Heart right ventricle (tissue), 16 donors: ENCODE results near the gene MT1HL1. TPM values are rescaled to one million over a fixed set of nuclear protein-coding genes. Genes with fewer than 3 reads are reported as not detected.
A peak's percentile ranks its signal among the peaks of the same experiment; 100 is the strongest.

Experiments used
- ATAC-seq, 8 donors: fragments of 200-7000 bp; cut with Tn5 transposase; one replicate each; pipeline ENCODE4 v1.9.1; 2020; ENCODE audit warnings: mild to moderate bottlenecking in 8 of 8, moderate library complexity in 8 of 8, moderate number of reproducible peaks in 1 of 8
- DNase-seq, 2 donors: peaks; one replicate each; pipeline ENCODE4 v3.0.0-alpha.2; 2020
- H3K27ac ChIP-seq, 10 donors: fragments of 200-600 bp; sonication (generic) in 2 of 10; one replicate each; pipeline versions ENCODE4 v1.5.0 to v1.8.0; 2020 to 2022; ENCODE audit warnings: mild to moderate bottlenecking in 3 of 10
- H3K27me3 ChIP-seq, 7 donors: fragments of 200-600 bp; one replicate each; pipeline ENCODE4 v1.8.0; 2021 to 2022; ENCODE audit warnings: mild to moderate bottlenecking in 2 of 7
- H3K36me3 ChIP-seq, 9 donors: fragments of 200-600 bp; sonication (generic) in 1 of 9; one replicate each; pipeline versions ENCODE4 v1.5.0 to v1.8.0; 2020 to 2022; ENCODE audit warnings: mild to moderate bottlenecking in 2 of 9
- H3K4me1 ChIP-seq, 9 donors: fragments of 200-600 bp; sonication (generic) in 1 of 9; one replicate each; pipeline versions ENCODE4 v1.5.0 to v1.8.0; 2020 to 2022; ENCODE audit warnings: mild to moderate bottlenecking in 4 of 9
- H3K4me3 ChIP-seq, 10 donors: fragments of 200-600 bp; sonication (generic) in 2 of 10; one replicate each; pipeline versions ENCODE4 v1.5.0 to v1.8.0; 2020 to 2022; ENCODE audit warnings: mild to moderate bottlenecking in 7 of 10, moderate library complexity in 2 of 10
- H3K9me3 ChIP-seq, 11 donors: fragments of 200-600 bp in 10 of 11; sonication (generic) in 2 of 11; one replicate each; pipeline versions ENCODE4 v1.5.0 to v1.8.0; 2013 to 2022; ENCODE audit warnings: mild to moderate bottlenecking in 2 of 11, control low read depth in 1 of 11, moderate library complexity in 1 of 11
- WGBS, 2 donors: extraction: QIAGEN DNeasy Blood & Tissue Kit; methylation state at CpG; one replicate each; pipeline ENCODE4 v1.1.7; 2013; ENCODE audit warnings: inconsistent platforms in 1 of 2; 5-methylcytosine and 5-hydroxymethylcytosine counted together
- intact Hi-C, 10 donors: fragments of 100-400 bp; cut with DNase I; formaldehyde crosslinking; loops; one replicate each; pipeline versions ENCODE4 v1.11.1 to v1.14.2; 2022
- polyA plus RNA-seq, 2 donors: library from polyadenylated mRNA; stranded (reverse); fragments of 200-250 nt; gene quantifications; one replicate each; pipeline ENCODE4 v1.2.3, GENCODE V29; 2013
- total RNA-seq, 10 donors: library from RNA; stranded (reverse); fragmentation: NEBNext Ultra II Directional in 3 of 10; extraction: Animal tissue kit (Norgen Biotek cat#: 25700) in 3 of 10; gene quantifications; one replicate each; pipeline versions ENCODE4 v1.2.1 to v1.2.4, GENCODE V29; 2021 to 2023
- TF ChIP-seq, protein P1 (sequence below), 9 donors: fragments of 200-600 bp; sonication (generic) in 2 of 9; IDR thresholded peaks; one replicate each; pipeline versions ENCODE4 v1.5.0 to v1.8.0; 2021 to 2022; ENCODE audit warnings: antibody characterized with exemption in 9 of 9, mild to moderate bottlenecking in 5 of 9, moderate library complexity in 1 of 9
- donor health status: Arrhythmogenic right ventricular cardiomyopathy.
- donor health status: ischemic (EF 13 %, LVEDD 7.1; RV severe dilation, severe dysfunction).
- donor health status: healthy with polysubstance abuse.
- donor health status: DM: no; HTN: yes; CAD: no.
- donor health status: DM: no; HTN: no; CAD: no.
- donor health status: ischemic (EF 25% LVEDD 6.9; RV normal size, moderate dysfunction).
- donor health status: ischemic (EF 25% LVEDD 5.7; RV mildly dilated, moderate dysfunction).
- donor health status: healthy.
- donor health status: DM: yes; HTN: yes; CAD: no.
- donor health status: Ischemic cardiomyopathy.
- donor health status: ischemic (EF 35%, LVEDD 5.7; RV mildly dilated, moderate dysfunction).
- donor health status: nonischemic (EF 11% LVEDD 7.7; RV severe dilation, severe dysfunction).
- donor health status: DM: yes; HTN: yes; CAD: no.
- donor health status: PGD.
- donor health status: ischemic (EF 29% LVEDD 5.4; RV normal size, mild dysfunction).
- donor health status: nonischemic (EF 23%, LVEDD 6.1; RV moderate dilation, normal function).

Gene MT1HL1
- total and polyA plus RNA-seq, 12 donors, result not detected

- ATAC-seq (peak in 5 of 8 donors; percentile 29 to 75 (median 46)), DNase-seq (no peak)
- WGBS, 2 donors, result 36% methylated on average over 14 of the region's 14 CpGs
Measured at GRCh38 chr1:237007147-237007881, 3.1 kb upstream of the MT1HL1 start.

GRCh38 chr1:237005674-237006073, 1.4 kb upstream of the MT1HL1 start:
- H3K27ac ChIP-seq, result no peak overlapping the region

More at GRCh38 chr1:237007147-237007881, 3.1 kb upstream of the MT1HL1 start:
- Histone ChIP-seq H3K36me3 (no peaks in the 10 kb centered on the region), H3K4me1 (peaks cover 4 to 59% (median 18%) of the 10 kb centered on the region in 9 donors), H3K27me3 (no peaks in the 10 kb centered on the region), H3K4me3 (no peak overlapping the region), H3K27ac (peak overlapping the region in 9 of 10 donors; percentile 28 to 95 (median 71)), H3K9me3 (no peaks in the 10 kb centered on the region)
- intact Hi-C loops, result no loop called here
- TF ChIP-seq, protein P1, sequence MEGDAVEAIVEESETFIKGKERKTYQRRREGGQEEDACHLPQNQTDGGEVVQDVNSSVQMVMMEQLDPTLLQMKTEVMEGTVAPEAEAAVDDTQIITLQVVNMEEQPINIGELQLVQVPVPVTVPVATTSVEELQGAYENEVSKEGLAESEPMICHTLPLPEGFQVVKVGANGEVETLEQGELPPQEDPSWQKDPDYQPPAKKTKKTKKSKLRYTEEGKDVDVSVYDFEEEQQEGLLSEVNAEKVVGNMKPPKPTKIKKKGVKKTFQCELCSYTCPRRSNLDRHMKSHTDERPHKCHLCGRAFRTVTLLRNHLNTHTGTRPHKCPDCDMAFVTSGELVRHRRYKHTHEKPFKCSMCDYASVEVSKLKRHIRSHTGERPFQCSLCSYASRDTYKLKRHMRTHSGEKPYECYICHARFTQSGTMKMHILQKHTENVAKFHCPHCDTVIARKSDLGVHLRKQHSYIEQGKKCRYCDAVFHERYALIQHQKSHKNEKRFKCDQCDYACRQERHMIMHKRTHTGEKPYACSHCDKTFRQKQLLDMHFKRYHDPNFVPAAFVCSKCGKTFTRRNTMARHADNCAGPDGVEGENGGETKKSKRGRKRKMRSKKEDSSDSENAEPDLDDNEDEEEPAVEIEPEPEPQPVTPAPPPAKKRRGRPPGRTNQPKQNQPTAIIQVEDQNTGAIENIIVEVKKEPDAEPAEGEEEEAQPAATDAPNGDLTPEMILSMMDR (IDR thresholded peaks at IDR 0.05), result no peak

GRCh38 chr1:237003516-237003915, 725 bp downstream of the MT1HL1 start:
- peaks cover 0 to 35% (median 8%) of the 10 kb centered on the region in 9 donors for H3K4me1 ChIP-seq
- WGBS, 2 donors, result 71 to 73% methylated on average over 8 of the region's 8 CpGs
- DNase-seq, result no peak
- H3K4me3 ChIP-seq, result no peak overlapping the region
- TF ChIP-seq, protein P1 (IDR thresholded peaks at IDR 0.05), result no peak
- no peaks in the 10 kb centered on the region for H3K27me3 ChIP-seq
- peak overlapping the region in 3 of 10 donors; percentile 11 to 23 (median 15) for H3K27ac ChIP-seq
- ATAC-seq, result no peak
- no peaks in the 10 kb centered on the region for H3K9me3 ChIP-seq
- intact Hi-C loops, result no loop called here
- H3K36me3 ChIP-seq, result no peaks in the 10 kb centered on the region

More at GRCh38 chr1:237005674-237006073, 1.4 kb upstream of the MT1HL1 start:
- no peaks in the 10 kb centered on the region for H3K36me3 ChIP-seq
- ATAC-seq (no peak), DNase-seq (no peak)
- H3K4me3 ChIP-seq, result no peak overlapping the region
- H3K27me3 ChIP-seq, result no peaks in the 10 kb centered on the region
- intact Hi-C loops, result no loop called here
- H3K4me1 ChIP-seq, result peaks cover 0 to 50% (median 9%) of the 10 kb centered on the region in 9 donors
- 56 to 68% methylated on average over 4 of the region's 4 CpGs for WGBS, 2 donors
- TF ChIP-seq, protein P1 (IDR thresholded peaks at IDR 0.05), result no peak
- no peaks in the 10 kb centered on the region for H3K9me3 ChIP-seq

DNA sequence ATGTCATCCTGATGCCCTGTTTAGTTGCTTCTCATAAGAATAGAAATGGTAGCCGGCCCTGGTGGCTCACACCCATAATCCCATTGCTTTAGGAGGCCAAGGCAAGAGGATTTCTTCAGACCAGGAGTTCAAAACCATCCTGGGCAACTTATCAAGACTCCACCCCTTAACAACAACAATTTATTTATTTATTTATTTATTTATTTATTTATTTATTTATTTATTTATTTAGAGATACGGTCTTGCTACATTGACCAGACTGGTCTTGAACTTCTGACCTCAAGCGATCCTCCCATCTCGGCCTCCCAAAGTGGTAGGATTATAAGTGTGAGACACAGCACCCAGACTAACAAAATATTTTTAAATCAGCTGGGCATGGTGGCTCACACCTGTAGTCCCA, 4.0 kb downstream of the MT1HL1 start:
- intact Hi-C loops, result no loop called here
- WGBS, 2 donors, result 85 to 90% methylated on average over 4 of the region's 4 CpGs
- H3K27me3 ChIP-seq, result no peaks in the 10 kb centered on the region
- H3K36me3 ChIP-seq, result no peaks in the 10 kb centered on the region
- peak overlapping the region in 6 of 10 donors; percentile 86 to 97 (median 94) for H3K27ac ChIP-seq
- no peak overlapping the region for H3K4me3 ChIP-seq
- peaks cover 0 to 27% (median 0%) of the 10 kb centered on the region in 9 donors for H3K4me1 ChIP-seq
- no peak for ATAC-seq
- H3K9me3 ChIP-seq, result no peaks in the 10 kb centered on the region
- TF ChIP-seq, protein P1 (IDR thresholded peaks at IDR 0.05), result no peak
- DNase-seq, result no peak
